Adrenal gland (tissue), 12 donors: ENCODE data around the gene XRCC5. TPM values are rescaled to one million over a fixed set of nuclear protein-coding genes. Genes with fewer than 3 reads are reported as not detected.

Experiments
- DNase-seq, 7 donors: peaks; one replicate each; pipeline ENCODE4 v3.0.0-alpha.2; 2019 to 2020
- H3K27ac ChIP-seq, 5 donors: fragments of 200-600 bp; sonication (generic) in 4 of 5; 1 replicate in 3 of 5; 2 replicates in 2 of 5; pipeline versions ENCODE4 v1.5.1 to v1.8.0; 2016 to 2020; ENCODE audit warnings: mild to moderate bottlenecking in 1 of 5
- H3K27me3 ChIP-seq: fragments of 200-600 bp; 2 replicates; pipeline ENCODE4 v1.8.0; 2021
- H3K36me3 ChIP-seq, 2 donors: fragments of 200-600 bp; replicated peaks in 1 of 2; 1 replicate in 1 of 2; 2 replicates in 1 of 2; pipeline versions ENCODE4 v1.5.1 to v1.8.0; 2018 to 2022
- H3K4me1 ChIP-seq, 2 donors: fragments of 200-600 bp; replicated peaks in 1 of 2; 1 replicate in 1 of 2; 2 replicates in 1 of 2; pipeline versions ENCODE4 v1.5.1 to v1.8.0; 2018 to 2021
- H3K4me3 ChIP-seq, 4 donors: fragments of 200-600 bp; sonication (generic) in 3 of 4; one replicate each; pipeline ENCODE4 v1.5.1; 2016 to 2018
- H3K9me3 ChIP-seq, 3 donors: fragments of 200-600 bp; sonication (generic) in 1 of 3; replicated peaks in 1 of 3; 1 replicate in 2 of 3; 2 replicates in 1 of 3; pipeline versions ENCODE4 v1.5.1 to v1.8.0; 2016 to 2021
- CTCF ChIP-seq, 6 experiments: fragments of 450-650 bp in 4 of 6; fragments of 200-600 bp in 2 of 6; sonication (generic) in 1 of 6; IDR thresholded peaks; 1 replicate in 5 of 6; 2 replicates in 1 of 6; pipeline versions ENCODE4 v1.5.1 to v1.8.0; 2016 to 2021; ENCODE audit warnings: antibody characterized with exemption in 6 of 6, mild to moderate bottlenecking in 2 of 6, moderate library complexity in 1 of 6
- POLR2A ChIP-seq, 2 donors: fragments of 450-650 bp; IDR thresholded peaks; one replicate each; pipeline ENCODE4 v1.6.1; 2017; ENCODE audit warnings: antibody characterized with exemption in 2 of 2, mild to moderate bottlenecking in 2 of 2, moderate library complexity in 1 of 2
- WGBS, 4 donors: extraction: QIAGEN DNeasy Blood & Tissue Kit in 2 of 4; methylation state at CpG; one replicate each; pipeline versions ENCODE4 v1.1.5 to v1.1.7; 2013 to 2017; 5-methylcytosine and 5-hydroxymethylcytosine counted together
- intact Hi-C, 2 donors: fragments of 100-400 bp; cut with DNase I; formaldehyde crosslinking; loops; one replicate each; pipeline versions ENCODE4 v1.14.1 to v1.15.0; 2022 to 2023
- polyA plus RNA-seq, 3 donors: library from polyadenylated mRNA; stranded (reverse); fragments of 200-250 nt in 2 of 3; fragments of 350-450 nt in 1 of 3; fragmentation: Illumina TruSeq in 1 of 3; extraction: RNeasy Lipid Tissue Mini Kit (QIAGEN cat#74804) in 1 of 3; gene quantifications; one replicate each; pipeline ENCODE4 v1.2.3, GENCODE V29; 2013 to 2014
- total RNA-seq, 9 donors: library from RNA; depleted of rRNA in 4 of 9; stranded (reverse); fragments of >200 nt in 4 of 9; fragments of 120-200 nt in 1 of 9; fragmentation: NEBNext Ultra II Directional in 1 of 9; extraction: Animal tissue kit (Norgen Biotek cat#: 25700) in 1 of 9; gene quantifications; one replicate each; pipeline versions ENCODE4 v1.1.0 to v1.2.4, GENCODE V29; 2013 to 2023
- donor health status: healthy with polysubstance abuse.
- donor health status: Bipolar disorder and iron deficiency.
- donor health status: DM: yes; HTN: yes; CAD: no.
- donor health status: DM: no; HTN: no; CAD: no.
- donor health status: DM: no; HTN: no; CAD: no.
- donor health status: DM: yes; HTN: yes; CAD: no.

XRCC5 gene
- total and polyA plus RNA-seq, 12 donors = 58.4 to 224 (median 158) TPM

- TF ChIP-seq POLR2A (IDR thresholded peaks at IDR 0.05) = no peak
- TF ChIP-seq CTCF (IDR thresholded peaks at IDR 0.05) = no peak
- H3K36me3 ChIP-seq = no peaks in the 10 kb centered on the region
- no peaks in the 10 kb centered on the region for H3K27me3 ChIP-seq
- no peak overlapping the region for H3K4me3 ChIP-seq
- intact Hi-C loops = no loop called here
- no peaks in the 10 kb centered on the region for H3K4me1 ChIP-seq
- H3K9me3 ChIP-seq = peaks cover 0 to 4% (median 0%) of the 10 kb centered on the region in 3 donors
- no peak overlapping the region for H3K27ac ChIP-seq
- WGBS, 4 donors = 79 to 91% (median 80%) methylated on average over 5 to 6 of the region's 6 CpGs
- no peak for DNase-seq
Measured at GRCh38 chr2:216245391-216245975, 136.3 kb downstream of the XRCC5 start.

GRCh38 chr2:216246766-216247165 is 137.6 kb downstream of the XRCC5 start:
- no peak for DNase-seq
- TF ChIP-seq CTCF (IDR thresholded peaks at IDR 0.05) (no peak), POLR2A (IDR thresholded peaks at IDR 0.05) (no peak)
- Histone ChIP-seq H3K4me1 (no peaks in the 10 kb centered on the region), H3K9me3 (peaks cover 0 to 4% (median 0%) of the 10 kb centered on the region in 3 donors), H3K27ac (no peak overlapping the region), H3K36me3 (no peaks in the 10 kb centered on the region), H3K4me3 (no peak overlapping the region), H3K27me3 (no peaks in the 10 kb centered on the region)
- intact Hi-C loops = no loop called here
- 88 to 93% (median 91%) methylated on average over 3 of the region's 3 CpGs for WGBS, 4 donors

Other genes with a start within 250 kb of the XRCC5 start
- gene MREG, start 95.8 kb upstream of the XRCC5 start, total RNA-seq = 10 to 100 TPM in 3 of 9 donors, 1 to 10 TPM in 6; 4.2 to 14.4 (median 6.4) TPM
- 1 to 10 TPM; 3.1 to 6.4 (median 4.3) TPM for gene MREG, start 95.8 kb upstream of the XRCC5 start, polyA plus RNA-seq
- 10 to 100 TPM in 6 of 9 donors, 1 to 10 TPM in 3; 6.0 to 22.2 (median 11.4) TPM for gene PECR, start 27.5 kb upstream of the XRCC5 start, total RNA-seq
- gene PECR, start 27.5 kb upstream of the XRCC5 start, polyA plus RNA-seq = 10 to 100 TPM in 1 of 3 donors, 1 to 10 TPM in 2; 5.3 to 11.3 (median 8.2) TPM
- gene TMEM169, start 27.4 kb upstream of the XRCC5 start, total RNA-seq = 1 to 10 TPM in 3 of 9 donors, under 1 TPM in 6; 0.12 to 2.3 (median 0.72) TPM
- gene TMEM169, start 27.4 kb upstream of the XRCC5 start, polyA plus RNA-seq = 1 to 10 TPM in 1 of 3 donors, under 1 TPM in 2; 0.24 to 1.2 (median 0.88) TPM